HG02852 (cell line): Measurements from ENCODE around the gene CERS1.
"Not testable (repeated sequence)": the region's sequence is repeated elsewhere in the genome, so short reads cannot be mapped to it uniquely, and the experiment has no call there.

Experiments used
- ATAC-seq: cut with Tn5 transposase; IDR thresholded peaks from one replicate; pipeline ENCODE4 v1.9.1; 2021; ENCODE audit warnings: mild to moderate bottlenecking, moderate library complexity; ENCODE audit not compliant: unreplicated experiment

CERS1 gene

GRCh38 chr19:18919900-18920214 lies 23.9 kb upstream of the CERS1 start:
- ATAC-seq: no peak

- peak; percentile 88 for ATAC-seq
Measured at GRCh38 chr19:18919086-18919899, 23.3 kb upstream of the CERS1 start, which contains the start of the genes COPE and DDX49. COPE (minus strand) TSS chr19:18919387; CDS start chr19:18919348, 39 bp downstream. DDX49 (plus strand) TSS chr19:18919715; CDS start chr19:18919742, 27 bp downstream.

- ATAC-seq: not testable (repeated sequence)
Measured at GRCh38 chr19:18917593-18917992, 21.6 kb upstream of the CERS1 start.

- no peak for ATAC-seq
Measured at GRCh38 chr19:18915639-18916038, 19.7 kb upstream of the CERS1 start.

- no peak for ATAC-seq
Measured at GRCh38 chr19:18913466-18913865, 17.5 kb upstream of the CERS1 start.

GRCh38 chr19:18912933-18913332 lies 17.0 kb upstream of the CERS1 start:
- no peak for ATAC-seq

GRCh38 chr19:18910801-18911436 lies 15.0 kb upstream of the CERS1 start:
- ATAC-seq: no peak

GRCh38 chr19:18910010-18910409 lies 14.1 kb upstream of the CERS1 start:
- no peak for ATAC-seq

- ATAC-seq: no peak
Measured at GRCh38 chr19:18908917-18909619, 13.1 kb upstream of the CERS1 start.

GRCh38 chr19:18906605-18907519 lies 10.9 kb upstream of the CERS1 start:
- no peak for ATAC-seq

- ATAC-seq: no peak
Measured at GRCh38 chr19:18905513-18906236, 9.7 kb upstream of the CERS1 start.

GRCh38 chr19:18905058-18905456 lies 9.1 kb upstream of the CERS1 start:
- no peak for ATAC-seq

- ATAC-seq: no peak
Measured at GRCh38 chr19:18904334-18905057, 8.5 kb upstream of the CERS1 start.

- no peak for ATAC-seq
Measured at GRCh38 chr19:18903156-18904037, 7.4 kb upstream of the CERS1 start.

GRCh38 chr19:18902519-18902918 lies 6.6 kb upstream of the CERS1 start:
- ATAC-seq: not testable (repeated sequence)

GRCh38 chr19:18901491-18901890 lies 5.5 kb upstream of the CERS1 start:
- ATAC-seq: no peak

GRCh38 chr19:18900700-18901481 lies 4.9 kb upstream of the CERS1 start:
- no peak for ATAC-seq
